ENCODE results near the gene NCKAP5. TPM values are rescaled to one million over a fixed set of nuclear protein-coding genes. Genes with fewer than 3 reads are reported as not detected.

NCKAP5 gene
- total and polyA plus RNA-seq, 2 of the 8 experiments (the other 6 are each of a cell fraction or from before 2014, with no cell fraction given) = 0.27 to 0.86 TPM

DNA sequence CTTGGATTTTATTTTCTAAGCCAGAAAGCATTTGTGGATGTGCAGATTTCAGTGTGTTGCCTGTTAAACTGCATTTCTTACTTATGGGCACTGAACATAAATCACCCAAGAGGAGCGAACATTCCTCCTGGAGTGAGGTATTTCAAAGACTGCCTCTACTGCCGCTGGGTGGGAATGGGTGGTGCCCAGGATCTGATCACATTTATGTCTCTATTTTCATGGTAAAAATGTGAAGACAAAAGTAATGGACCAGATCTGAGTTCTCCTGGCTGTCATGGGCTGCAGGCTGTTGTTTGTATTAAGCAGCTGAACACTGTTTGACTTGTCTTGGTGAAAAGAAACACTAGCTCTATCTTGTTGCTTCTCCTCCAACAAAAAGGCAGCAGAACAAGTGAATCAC, 251.7 kb downstream of the NCKAP5 start (continued):
- TF ChIP-seq, protein P1, sequence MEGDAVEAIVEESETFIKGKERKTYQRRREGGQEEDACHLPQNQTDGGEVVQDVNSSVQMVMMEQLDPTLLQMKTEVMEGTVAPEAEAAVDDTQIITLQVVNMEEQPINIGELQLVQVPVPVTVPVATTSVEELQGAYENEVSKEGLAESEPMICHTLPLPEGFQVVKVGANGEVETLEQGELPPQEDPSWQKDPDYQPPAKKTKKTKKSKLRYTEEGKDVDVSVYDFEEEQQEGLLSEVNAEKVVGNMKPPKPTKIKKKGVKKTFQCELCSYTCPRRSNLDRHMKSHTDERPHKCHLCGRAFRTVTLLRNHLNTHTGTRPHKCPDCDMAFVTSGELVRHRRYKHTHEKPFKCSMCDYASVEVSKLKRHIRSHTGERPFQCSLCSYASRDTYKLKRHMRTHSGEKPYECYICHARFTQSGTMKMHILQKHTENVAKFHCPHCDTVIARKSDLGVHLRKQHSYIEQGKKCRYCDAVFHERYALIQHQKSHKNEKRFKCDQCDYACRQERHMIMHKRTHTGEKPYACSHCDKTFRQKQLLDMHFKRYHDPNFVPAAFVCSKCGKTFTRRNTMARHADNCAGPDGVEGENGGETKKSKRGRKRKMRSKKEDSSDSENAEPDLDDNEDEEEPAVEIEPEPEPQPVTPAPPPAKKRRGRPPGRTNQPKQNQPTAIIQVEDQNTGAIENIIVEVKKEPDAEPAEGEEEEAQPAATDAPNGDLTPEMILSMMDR (IDR thresholded peaks at IDR 0.05; ENCODE audit: control extremely low read depth in 1 of 3, insufficient read depth in 1 of 3, low read depth in 1 of 3, low read length in 3 of 3) = no peak
- TF ChIP-seq FOSL1 (IDR thresholded peaks at IDR 0.05; ENCODE audit: insufficient read depth, low read depth, low read length) = no peak
- no peak for TF ChIP-seq TBP (IDR thresholded peaks at IDR 0.05; ENCODE audit: low read depth, low read length)
- TF ChIP-seq TCF12 (IDR thresholded peaks at IDR 0.05; ENCODE audit: low read depth, low read length) = no peak
